Mammary epithelial cell (primary cell): Measurements from ENCODE around the gene KCNMB3.

Experiments
- CTCF ChIP-seq, 2 donors: IDR thresholded peaks in 1 of 2; conservative IDR thresholded peaks in 1 of 2; 2 replicates each; pipeline ENCODE4 v1.5.1; 2011 to 2012; ENCODE audit warnings: inconsistent platforms in 2 of 2, low read length in 2 of 2, mild to moderate bottlenecking in 2 of 2, control low read depth in 1 of 2, low read depth in 1 of 2; ENCODE audit not compliant: insufficient read depth in 1 of 2; ENCODE audit errors: extremely low read depth in 1 of 2
- EZH2 ChIP-seq: IDR thresholded peaks from 2 replicates; pipeline ENCODE4 v1.6.1; 2012; ENCODE audit warnings: low read length, inconsistent platforms, borderline replicate concordance

- TF ChIP-seq EZH2 (no peak), CTCF (conservative IDR thresholded peaks at IDR 0.05 in 1 of 2, IDR thresholded peaks at IDR 0.05 in 1 of 2; ENCODE audit: extremely low read depth in 1 of 2, insufficient read depth in 1 of 2, low read depth in 1 of 2, low read length in 2 of 2) (no peak)
These were observed 21.7 kb downstream of the KCNMB3 start for GRCh38 chr3:179229177-179229576.
